B cell (primary cell): ENCODE data around the gene PTPRN2.

ENCODE experiments used
- EZH2 ChIP-seq: IDR thresholded peaks from 2 replicates; pipeline ENCODE4 v1.6.1; 2012; ENCODE audit warnings: borderline replicate concordance, low read depth, mild to moderate bottlenecking, moderate library complexity, low read length; ENCODE audit not compliant: insufficient read depth, poor library complexity, severe bottlenecking
- TF ChIP-seq, protein P1 (sequence below): fragments of 200-600 bp; IDR thresholded peaks from one replicate; pipeline ENCODE4 v1.8.0; 2022; ENCODE audit warnings: antibody characterized with exemption, mild to moderate bottlenecking

DNA sequence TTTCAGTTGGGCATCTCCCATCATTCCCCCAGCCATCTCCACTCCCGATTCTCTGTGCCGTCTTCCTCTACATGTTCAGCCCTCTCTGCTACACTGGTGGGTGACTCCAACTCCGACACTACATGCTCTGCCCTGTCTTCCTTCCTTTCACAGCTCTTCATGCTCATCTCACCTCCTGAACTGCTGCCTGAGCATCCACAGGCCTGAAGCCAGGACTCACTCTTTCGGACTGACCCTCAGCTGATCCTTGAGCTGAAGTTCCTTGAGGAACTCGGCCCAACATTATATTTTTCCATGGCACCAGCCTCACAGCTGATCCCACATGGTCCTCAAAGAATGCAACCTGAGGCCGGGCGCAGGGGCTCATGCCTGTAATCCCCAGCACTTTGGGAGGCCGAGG lies 538.4 kb downstream of the PTPRN2 start:
- TF ChIP-seq EZH2: no peak
- TF ChIP-seq, protein P1, sequence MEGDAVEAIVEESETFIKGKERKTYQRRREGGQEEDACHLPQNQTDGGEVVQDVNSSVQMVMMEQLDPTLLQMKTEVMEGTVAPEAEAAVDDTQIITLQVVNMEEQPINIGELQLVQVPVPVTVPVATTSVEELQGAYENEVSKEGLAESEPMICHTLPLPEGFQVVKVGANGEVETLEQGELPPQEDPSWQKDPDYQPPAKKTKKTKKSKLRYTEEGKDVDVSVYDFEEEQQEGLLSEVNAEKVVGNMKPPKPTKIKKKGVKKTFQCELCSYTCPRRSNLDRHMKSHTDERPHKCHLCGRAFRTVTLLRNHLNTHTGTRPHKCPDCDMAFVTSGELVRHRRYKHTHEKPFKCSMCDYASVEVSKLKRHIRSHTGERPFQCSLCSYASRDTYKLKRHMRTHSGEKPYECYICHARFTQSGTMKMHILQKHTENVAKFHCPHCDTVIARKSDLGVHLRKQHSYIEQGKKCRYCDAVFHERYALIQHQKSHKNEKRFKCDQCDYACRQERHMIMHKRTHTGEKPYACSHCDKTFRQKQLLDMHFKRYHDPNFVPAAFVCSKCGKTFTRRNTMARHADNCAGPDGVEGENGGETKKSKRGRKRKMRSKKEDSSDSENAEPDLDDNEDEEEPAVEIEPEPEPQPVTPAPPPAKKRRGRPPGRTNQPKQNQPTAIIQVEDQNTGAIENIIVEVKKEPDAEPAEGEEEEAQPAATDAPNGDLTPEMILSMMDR: no peak
